ENCODE measurements around the gene DENND2D.

Gene DENND2D

DNA sequence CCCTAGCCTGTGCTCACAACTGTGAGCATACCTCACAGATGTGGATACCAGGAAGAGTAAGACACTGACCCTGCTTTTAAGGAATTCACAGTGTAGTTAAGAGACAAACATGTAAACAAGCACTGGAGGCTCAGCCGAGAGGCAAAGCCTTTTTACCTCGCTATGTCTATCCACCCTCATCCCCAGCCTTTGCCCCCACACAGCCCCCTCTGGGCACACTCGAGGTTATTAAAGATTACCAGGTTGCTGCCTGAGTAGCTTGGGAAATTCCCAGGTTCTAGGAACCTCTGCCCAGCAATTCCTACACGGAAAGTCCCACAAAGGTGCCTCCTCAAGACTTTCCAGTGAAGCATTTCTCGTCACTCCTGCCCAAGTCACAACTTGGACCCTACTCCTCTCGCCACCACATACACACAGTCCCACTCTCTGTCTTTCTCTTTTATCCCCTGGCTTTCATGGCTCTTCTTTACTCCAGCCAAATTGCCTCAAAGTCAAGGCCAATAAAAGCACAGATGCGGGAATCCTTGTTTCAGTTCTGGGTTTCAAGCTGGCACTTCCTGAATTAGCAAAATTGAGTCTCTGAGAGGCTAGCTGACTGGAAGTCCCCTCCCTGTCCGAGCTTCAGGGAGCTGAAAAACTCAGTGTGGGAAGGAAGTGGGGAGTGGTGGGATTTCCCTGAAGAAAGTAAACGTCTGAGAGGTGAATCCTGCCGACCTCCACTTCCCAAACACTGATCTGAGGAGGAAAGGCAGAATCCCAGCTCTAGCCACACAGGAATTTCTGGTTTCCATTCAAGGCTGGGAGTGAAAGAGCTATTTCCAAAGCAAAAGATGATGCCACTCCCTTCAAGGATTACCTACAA is 7.6 kb downstream of the DENND2D start (continued):
- TF ChIP-seq SP7 (tag by site-specific recombination; IDR thresholded peaks at IDR 0.05), result no peak
- no peak for TF ChIP-seq ZIC2 (tag by site-specific recombination; IDR thresholded peaks at IDR 0.05)
- no peak for TF ChIP-seq ZNF48 (tag by site-specific recombination; IDR thresholded peaks at IDR 0.05)
- TF ChIP-seq ZNF76 (tag by site-specific recombination; IDR thresholded peaks at IDR 0.05; ENCODE audit: borderline replicate concordance, low read depth), result no peak
- TF ChIP-seq REPIN1 (tag by site-specific recombination; IDR thresholded peaks at IDR 0.05; ENCODE audit: low read depth), result no peak
- TF ChIP-seq KLF16 (tag by site-specific recombination; IDR thresholded peaks at IDR 0.05), result no peak

GRCh38 chr1:111192074-111192473 is 8.4 kb downstream of the DENND2D start:
- POLR2A ChIA-PET, result no interaction called here
- H3K36me3 ChIP-seq (ENCODE audit: control insufficient read depth in 2 of 2, insufficient read depth in 1 of 2, low read length in 2 of 2), result peaks cover 0 to 19% of the 10 kb centered on the region in 2 experiments; a peak in 1 of 3 replicates
- no peaks in the 10 kb centered on the region for H3K4me1 ChIP-seq (ENCODE audit: control insufficient read depth, insufficient read depth, low read length)
- TF ChIP-seq ZNF521 (tag by site-specific recombination; IDR thresholded peaks at IDR 0.05) (no peak), ZBTB1 (tag by site-specific recombination; IDR thresholded peaks at IDR 0.05) (no peak), ZNF350 (tag by site-specific recombination; IDR thresholded peaks at IDR 0.05) (no peak)
- no peak overlapping the region for H3K4me3 ChIP-seq (ENCODE audit: low read depth, low read length)
- H3K27ac ChIP-seq (ENCODE audit: extremely low read depth, low read depth, low read length), result no peak overlapping the region
- H3K9me3 ChIP-seq (ENCODE audit: control insufficient read depth, insufficient read depth, low read depth, low read length), result no peaks in the 10 kb centered on the region
- CTCF ChIA-PET, result interaction anchor here (0.6 kb wide), 1 partner anchor 352 kb away, joined by 4 read pairs; no protein-coding TSS in a partner anchor

DNA sequence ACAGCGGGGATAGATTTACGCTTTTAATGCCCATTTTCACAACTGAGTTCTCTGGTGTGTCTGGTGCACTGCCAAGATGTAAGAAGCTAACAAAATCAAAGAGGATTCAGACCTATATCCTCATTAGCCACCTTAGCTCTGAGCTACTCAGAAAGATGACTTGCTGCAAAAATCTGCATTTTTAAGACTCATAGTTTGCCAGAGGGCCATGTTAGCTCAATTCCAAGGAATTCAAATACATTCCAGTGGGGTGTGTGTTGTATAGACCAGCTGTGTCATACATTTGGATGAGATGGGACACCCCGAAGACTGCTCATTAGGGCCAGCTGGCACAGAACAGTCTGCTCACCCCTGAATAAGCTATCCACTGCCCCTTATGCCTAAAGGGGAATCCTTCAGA is 8.9 kb downstream of the DENND2D start:
- Histone ChIP-seq H3K36me3 (ENCODE audit: control insufficient read depth in 2 of 2, insufficient read depth in 1 of 2, low read length in 2 of 2) (peaks cover 0 to 25% of the 10 kb centered on the region in 2 experiments; a peak in 1 of 3 replicates), H3K4me1 (ENCODE audit: control insufficient read depth, insufficient read depth, low read length) (no peaks in the 10 kb centered on the region), H3K9me3 (ENCODE audit: control insufficient read depth, insufficient read depth, low read depth, low read length) (no peaks in the 10 kb centered on the region), H3K4me3 (ENCODE audit: low read depth, low read length) (no peak overlapping the region), H3K27ac (ENCODE audit: extremely low read depth, low read depth, low read length) (no peak overlapping the region)
- TF ChIP-seq, protein P1, sequence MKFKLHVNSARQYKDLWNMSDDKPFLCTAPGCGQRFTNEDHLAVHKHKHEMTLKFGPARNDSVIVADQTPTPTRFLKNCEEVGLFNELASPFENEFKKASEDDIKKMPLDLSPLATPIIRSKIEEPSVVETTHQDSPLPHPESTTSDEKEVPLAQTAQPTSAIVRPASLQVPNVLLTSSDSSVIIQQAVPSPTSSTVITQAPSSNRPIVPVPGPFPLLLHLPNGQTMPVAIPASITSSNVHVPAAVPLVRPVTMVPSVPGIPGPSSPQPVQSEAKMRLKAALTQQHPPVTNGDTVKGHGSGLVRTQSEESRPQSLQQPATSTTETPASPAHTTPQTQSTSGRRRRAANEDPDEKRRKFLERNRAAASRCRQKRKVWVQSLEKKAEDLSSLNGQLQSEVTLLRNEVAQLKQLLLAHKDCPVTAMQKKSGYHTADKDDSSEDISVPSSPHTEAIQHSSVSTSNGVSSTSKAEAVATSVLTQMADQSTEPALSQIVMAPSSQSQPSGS (tag by site-specific recombination; IDR thresholded peaks at IDR 0.05; ENCODE audit: low read depth), result no peak
- TF ChIP-seq ZNF202 (tag by site-specific recombination; IDR thresholded peaks at IDR 0.05; ENCODE audit: borderline replicate concordance) (no peak), KLF10 (tag by site-specific recombination; IDR thresholded peaks at IDR 0.05) (no peak), ZNF157 (tag by site-specific recombination; IDR thresholded peaks at IDR 0.05) (no peak), ZNF777 (tag by site-specific recombination; IDR thresholded peaks at IDR 0.05; ENCODE audit: borderline replicate concordance) (no peak), ZNF560 (tag by site-specific recombination; IDR thresholded peaks at IDR 0.05; ENCODE audit: borderline replicate concordance) (no peak), GFI1B (tag by site-specific recombination; IDR thresholded peaks at IDR 0.05) (no peak), ZNF121 (tag by site-specific recombination; IDR thresholded peaks at IDR 0.05) (no peak), ZNF184 (tag by site-specific recombination; IDR thresholded peaks at IDR 0.05) (no peak)
- TF ChIP-seq, protein P2, sequence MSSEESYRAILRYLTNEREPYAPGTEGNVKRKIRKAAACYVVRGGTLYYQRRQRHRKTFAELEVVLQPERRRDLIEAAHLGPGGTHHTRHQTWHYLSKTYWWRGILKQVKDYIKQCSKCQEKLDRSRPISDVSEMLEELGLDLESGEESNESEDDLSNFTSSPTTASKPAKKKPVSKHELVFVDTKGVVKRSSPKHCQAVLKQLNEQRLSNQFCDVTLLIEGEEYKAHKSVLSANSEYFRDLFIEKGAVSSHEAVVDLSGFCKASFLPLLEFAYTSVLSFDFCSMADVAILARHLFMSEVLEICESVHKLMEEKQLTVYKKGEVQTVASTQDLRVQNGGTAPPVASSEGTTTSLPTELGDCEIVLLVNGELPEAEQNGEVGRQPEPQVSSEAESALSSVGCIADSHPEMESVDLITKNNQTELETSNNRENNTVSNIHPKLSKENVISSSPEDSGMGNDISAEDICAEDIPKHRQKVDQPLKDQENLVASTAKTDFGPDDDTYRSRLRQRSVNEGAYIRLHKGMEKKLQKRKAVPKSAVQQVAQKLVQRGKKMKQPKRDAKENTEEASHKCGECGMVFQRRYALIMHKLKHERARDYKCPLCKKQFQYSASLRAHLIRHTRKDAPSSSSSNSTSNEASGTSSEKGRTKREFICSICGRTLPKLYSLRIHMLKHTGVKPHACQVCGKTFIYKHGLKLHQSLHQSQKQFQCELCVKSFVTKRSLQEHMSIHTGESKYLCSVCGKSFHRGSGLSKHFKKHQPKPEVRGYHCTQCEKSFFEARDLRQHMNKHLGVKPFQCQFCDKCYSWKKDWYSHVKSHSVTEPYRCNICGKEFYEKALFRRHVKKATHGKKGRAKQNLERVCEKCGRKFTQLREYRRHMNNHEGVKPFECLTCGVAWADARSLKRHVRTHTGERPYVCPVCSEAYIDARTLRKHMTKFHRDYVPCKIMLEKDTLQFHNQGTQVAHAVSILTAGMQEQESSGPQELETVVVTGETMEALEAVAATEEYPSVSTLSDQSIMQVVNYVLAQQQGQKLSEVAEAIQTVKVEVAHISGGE (tag by site-specific recombination; conservative IDR thresholded peaks at IDR 0.05; ENCODE audit: low read depth), result no peak
- ChIA-PET CTCF (no interaction called here), POLR2A (no interaction called here)
